NCI-H345 treated with DMSO at 0.1 percent for 48 hours (cell line): ENCODE measurements around the gene DNASE1L1.

Experiments
- DNase-seq: peaks from one replicate; lab custom pipeline; 2025; ENCODE audit not compliant: unreplicated experiment; lab: John Stamatoyannopoulos, UW

The DNASE1L1 gene

DNA sequence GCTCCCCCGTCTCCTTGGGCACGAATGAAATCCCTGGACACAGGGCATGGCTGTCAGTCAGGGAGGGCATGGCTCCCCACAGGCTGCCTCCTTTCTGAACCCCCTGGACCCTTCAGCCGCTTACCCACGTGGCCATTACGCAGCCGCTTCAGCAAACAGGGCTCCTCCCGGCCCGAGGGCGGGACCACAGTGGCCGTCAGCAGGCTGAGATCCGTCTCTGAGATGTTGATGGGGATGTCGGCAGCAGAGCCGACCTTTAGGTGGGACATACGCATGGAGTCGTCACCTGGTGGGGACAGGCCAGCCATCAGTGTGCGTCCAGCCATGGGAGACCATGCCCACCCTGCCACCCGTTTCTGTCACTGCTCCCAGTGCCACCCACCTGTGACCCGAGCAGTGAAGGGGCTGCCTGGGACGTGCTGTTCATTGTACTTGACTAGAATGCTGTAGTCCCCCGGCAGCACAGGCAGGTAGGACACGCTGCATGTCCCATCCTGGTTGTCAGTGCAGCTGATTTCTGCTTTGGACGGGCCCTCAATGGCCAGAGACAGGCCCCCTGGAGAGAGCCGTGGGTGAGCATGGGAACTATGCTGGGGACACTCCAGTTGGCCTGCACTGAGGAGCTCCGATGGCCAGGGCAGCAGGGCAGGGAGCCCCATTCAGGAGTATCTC is 55.7 kb downstream of the DNASE1L1 start:
- no peak for DNase-seq

DNA sequence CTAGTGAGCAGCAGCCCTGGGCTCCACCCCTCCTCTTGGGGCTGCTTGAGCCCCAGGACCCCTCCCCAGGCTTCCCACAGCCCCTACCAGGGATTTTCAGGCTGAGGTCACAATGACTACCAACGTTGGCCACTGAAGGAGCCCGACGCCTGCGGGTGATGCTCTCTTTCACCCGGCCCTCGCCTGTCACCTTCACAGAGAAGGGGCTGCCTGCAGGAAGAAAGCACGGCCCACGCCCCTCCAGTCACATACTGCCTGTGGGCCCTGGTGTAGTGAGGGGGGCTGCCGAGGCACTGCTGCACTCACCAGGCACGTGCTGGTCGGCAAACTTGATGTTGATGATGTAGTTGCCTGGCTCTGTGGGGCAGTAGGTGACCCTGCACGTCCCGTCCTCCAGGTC is 56.6 kb downstream of the DNASE1L1 start:
- no peak for DNase-seq

DNA sequence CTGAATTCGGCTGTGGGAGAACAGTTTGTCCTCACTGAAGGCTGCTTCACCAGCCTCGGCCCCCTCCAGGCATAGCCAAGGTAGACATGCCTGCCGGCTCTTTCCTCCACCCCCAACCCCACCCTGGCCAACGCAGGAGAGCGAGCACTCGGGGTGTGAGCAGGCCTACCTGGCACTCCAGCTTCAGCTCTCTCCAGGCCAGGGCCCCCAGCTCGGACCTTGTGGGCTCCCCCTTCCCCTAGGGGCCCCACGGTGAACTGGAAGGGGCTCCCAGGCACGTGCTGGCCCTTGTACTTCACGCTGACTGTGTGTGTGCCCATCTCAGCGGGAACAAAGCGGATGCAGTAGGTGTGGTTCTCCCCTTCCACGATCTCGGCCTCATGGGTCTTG is 57.0 kb downstream of the DNASE1L1 start:
- no peak for DNase-seq
